NCI-H2171 treated with DMSO at 0.1 percent for 48 hours (cell line): ENCODE data around the gene QRICH2.
"Not testable (repeated sequence)": the region's sequence is repeated elsewhere in the genome, so short reads cannot be mapped to it uniquely, and the experiment has no call there.

Experiments
- DNase-seq: peaks from one replicate; lab custom pipeline; 2025; lab: John Stamatoyannopoulos, UW

QRICH2 gene

GRCh38 chr17:76331083-76331482 is 23.0 kb upstream of the QRICH2 start:
- DNase-seq = no peak

DNA sequence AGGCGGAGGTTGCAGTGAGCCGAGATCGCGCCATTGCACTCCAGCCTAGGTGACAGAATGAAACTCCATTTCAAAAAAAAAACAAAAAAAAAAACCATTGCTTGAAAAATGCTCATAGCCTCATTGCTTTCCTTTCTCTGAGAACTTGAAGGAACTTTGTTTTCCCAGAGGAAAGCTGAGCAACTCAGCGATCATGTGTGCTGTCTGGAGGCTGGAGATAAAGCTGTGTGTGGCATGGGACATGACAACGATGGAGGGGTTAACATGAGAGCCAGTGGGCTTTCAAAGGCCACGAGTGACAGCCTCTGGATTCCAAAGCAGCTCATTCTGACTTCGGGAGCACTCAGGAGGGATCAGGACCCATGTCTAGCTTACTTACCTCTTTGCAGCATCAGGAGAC is 21.6 kb upstream of the QRICH2 start:
- no peak for DNase-seq

- no peak for DNase-seq
Measured at GRCh38 chr17:76327696-76328095, 19.6 kb upstream of the QRICH2 start.

GRCh38 chr17:76326306-76326705 is 18.2 kb upstream of the QRICH2 start:
- DNase-seq = no peak

DNA sequence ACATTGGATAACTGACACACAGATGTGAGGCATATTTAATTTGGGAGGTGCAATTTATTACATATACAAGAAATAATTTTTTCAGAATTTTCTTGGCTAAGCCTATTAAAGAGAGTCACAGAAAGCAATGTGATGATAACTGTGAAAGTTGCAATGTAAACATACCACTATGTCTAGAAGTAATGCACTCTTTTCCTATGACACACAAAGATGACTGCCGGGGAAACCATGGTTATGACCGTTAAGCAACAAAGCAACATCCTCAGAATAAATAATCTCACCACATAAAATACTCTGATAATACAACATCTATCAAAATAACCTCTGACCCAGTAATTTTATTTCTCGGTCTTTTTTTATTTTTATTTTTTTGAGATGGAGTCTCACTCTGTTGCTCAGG is 10.5 kb upstream of the QRICH2 start:
- no peak for DNase-seq

DNA sequence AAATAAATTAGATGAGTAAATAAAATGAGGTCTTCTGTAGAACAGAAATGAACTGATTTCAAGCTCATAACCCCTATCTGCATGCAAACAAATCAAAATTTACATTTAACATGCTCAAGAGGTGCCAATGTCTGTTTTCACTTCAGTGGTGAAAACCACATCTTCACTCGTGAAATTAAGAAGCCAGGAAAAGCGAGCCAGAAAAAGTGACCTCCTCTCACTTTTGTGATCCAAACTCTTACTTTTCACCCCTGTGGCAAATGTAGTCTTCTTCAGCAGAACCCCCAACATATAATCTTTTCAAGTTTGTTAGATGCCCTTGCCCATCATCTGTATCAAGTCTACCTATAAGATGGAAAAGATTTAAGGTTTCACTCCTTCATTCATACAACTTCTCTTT is 9.5 kb upstream of the QRICH2 start:
- DNase-seq = no peak

- DNase-seq = no peak
Measured at GRCh38 chr17:76314392-76315227, 6.5 kb upstream of the QRICH2 start.

DNA sequence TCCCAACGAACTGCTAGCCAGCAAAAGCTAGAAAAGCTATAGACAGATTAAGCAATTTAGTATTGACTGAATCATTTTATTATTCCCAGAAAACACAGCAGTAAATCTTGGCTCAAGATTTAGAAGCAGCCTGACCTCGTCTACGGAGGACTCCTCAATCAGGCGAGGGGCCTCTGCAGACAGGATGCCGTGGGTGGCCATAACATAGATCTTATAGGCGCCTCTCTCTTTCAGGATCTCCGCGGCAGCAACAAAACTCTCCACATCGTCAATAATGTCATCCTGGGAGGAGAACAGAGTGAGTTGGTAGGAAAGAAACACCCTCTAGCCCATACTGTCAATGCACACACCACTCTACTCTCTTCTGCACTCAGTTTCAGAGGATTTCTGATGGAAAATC is 4.7 kb upstream of the QRICH2 start:
- DNase-seq = no peak

DNA sequence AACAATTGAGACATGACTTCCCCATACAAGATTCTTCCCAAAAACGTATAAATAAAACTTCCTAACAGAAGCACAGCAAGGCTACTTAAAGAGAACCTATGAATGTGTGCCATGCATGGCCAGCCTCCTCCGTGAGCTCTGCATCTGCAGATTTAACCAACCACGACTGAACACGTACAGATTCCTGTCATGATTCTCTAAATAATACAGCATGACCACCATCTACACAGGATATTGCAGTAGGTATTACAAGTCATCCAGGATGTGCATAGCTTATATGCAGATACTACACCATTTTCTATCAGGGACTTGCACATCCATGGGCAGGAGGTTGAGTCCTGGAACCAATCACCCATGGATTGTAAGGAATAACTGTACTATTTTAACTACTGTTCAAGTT is 1.4 kb upstream of the QRICH2 start:
- no peak for DNase-seq

- no peak for DNase-seq
Measured at GRCh38 chr17:76307299-76307965, 644 bp downstream of the QRICH2 start.

GRCh38 chr17:76305135-76305454 is 3.0 kb downstream of the QRICH2 start:
- not testable (repeated sequence) for DNase-seq

DNA sequence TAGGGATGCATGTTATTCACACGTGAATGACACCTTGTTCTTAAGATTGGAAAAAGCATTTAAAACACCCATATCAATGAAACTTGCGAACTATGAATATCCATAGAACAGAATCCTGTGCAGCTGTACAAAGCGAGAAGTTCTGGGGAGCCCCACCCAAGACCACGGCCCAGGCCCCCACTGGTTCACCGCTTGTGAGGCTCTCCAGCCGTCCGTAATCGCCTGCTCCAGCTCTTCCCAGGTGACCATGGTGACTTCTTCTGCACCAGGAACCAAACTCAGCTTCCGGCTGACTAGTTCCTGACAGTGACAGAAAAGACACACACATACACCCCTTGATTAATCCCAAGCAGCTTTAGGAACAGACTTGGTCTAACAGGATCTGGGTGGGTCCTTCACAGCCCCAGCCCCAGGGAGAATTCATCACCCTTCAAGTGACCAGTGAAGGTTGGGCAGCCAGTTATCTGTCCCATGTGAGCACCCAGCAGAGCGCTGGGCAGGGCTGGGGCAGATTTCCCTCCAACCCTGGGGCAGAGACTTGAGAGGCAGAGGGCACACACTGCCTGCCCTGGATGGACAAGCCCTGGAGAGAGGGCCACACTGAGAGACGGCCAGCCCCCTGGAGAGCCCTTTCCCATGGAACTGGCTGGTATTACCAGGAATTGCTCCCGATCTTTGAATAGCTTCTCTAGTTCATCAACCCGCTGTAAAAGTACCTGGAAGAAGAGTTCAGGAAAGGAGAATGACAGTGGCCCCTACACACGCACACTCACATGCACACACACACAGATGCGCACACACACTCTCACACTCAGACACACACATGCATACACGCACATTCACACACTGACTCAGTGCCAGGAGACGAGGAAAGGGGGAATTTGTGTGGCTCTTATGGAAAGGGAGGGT is 3.6 kb downstream of the QRICH2 start:
- no peak for DNase-seq

GRCh38 chr17:76297436-76297835 is 10.6 kb downstream of the QRICH2 start:
- DNase-seq = no peak

DNA sequence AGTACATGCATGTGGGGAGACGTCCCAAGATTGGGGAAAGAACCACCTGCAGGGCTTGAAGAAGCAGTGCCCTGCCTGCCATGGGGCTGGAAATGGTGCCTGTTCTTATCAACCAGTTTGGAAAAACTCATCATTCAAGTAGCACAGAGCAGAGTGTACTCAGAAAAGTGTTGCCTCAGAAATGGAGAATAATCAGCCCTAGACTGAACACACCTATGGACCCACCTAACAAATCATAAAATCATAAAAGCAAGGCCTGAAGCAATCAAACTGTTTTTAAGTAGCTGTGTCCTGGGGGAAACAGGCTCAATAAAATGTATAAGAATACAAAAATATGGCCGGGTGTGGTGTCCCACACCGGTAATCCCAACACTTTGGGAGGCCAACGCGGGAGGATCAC is 11.2 kb downstream of the QRICH2 start:
- DNase-seq = no peak

- DNase-seq = no peak
Measured at GRCh38 chr17:76296186-76296585, 11.9 kb downstream of the QRICH2 start.

DNA sequence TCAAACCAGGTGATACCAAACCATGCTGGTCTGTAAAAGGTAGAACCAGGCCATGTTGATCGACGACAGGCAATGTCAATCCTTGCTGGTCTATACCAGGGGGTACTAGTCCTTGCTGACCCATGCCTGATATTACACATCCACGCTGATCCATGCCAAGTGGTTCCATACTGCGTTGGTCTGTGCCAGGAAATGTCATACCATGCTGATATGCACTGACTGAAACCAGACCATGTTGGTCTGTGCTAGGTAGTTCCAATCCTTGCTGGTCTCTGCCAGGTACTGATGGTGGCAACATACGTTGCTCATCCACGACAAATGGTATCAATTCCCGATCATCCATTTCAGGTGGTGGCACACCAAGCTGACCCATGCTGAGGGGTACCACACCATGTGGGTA is 15.0 kb downstream of the QRICH2 start:
- DNase-seq = no peak

DNA sequence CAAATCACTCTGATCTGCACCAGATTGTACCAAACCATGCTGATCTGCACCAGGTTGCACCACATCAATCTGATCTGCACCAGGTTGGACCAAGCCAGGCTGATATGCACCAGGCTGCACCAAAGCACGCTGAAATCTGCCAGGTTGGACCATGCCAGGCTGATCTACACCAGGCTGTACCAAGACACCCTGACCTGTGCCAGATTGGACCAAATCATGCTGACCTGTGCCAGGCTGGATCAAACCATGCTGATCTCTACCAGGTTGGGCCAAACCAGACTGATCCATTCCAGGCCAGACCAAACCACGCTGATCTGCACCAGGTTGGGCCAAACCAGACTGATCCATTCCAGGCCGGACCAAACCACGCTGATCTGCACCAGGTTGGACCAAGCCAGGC is 15.5 kb downstream of the QRICH2 start:
- no peak for DNase-seq

DNA sequence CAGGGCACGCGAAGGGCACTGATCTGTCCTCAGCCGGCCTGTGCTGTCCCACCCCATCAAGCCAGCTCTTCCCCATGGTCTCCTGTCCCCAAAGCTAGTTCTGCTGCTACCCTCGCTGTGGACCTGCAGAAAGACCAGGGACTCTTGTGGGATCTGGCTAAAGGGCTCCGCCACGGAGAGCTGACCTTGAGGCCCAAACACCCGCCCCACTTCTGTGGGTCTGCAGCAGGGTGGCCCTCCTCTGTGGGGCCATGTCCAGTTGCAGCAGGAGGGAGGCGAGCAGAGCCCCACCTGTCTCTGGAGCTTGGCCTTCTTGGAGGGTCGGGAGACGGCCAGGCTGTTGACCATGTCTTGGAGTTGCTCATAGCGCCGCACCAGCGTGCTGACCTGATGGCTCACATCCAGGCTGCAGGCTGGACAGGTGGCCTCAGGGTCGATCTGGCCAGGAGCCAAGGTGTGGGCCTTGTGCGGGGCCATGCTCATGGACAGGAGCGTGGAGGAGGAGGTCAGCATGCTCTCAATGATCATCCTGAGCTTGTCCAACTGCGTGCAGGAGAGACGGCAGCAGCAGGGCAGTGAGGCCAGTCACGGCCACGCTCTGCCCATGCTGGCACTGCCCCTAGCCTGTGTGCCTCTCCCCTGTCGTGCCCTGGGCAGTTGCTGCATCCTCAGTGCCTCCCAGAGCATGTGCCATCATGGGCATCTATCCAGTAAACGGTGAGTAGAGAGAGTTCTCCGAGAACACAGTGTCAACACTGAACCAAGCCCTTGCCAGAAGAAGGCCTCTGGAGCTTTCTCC is 26.3 kb downstream of the QRICH2 start:
- no peak for DNase-seq

DNA sequence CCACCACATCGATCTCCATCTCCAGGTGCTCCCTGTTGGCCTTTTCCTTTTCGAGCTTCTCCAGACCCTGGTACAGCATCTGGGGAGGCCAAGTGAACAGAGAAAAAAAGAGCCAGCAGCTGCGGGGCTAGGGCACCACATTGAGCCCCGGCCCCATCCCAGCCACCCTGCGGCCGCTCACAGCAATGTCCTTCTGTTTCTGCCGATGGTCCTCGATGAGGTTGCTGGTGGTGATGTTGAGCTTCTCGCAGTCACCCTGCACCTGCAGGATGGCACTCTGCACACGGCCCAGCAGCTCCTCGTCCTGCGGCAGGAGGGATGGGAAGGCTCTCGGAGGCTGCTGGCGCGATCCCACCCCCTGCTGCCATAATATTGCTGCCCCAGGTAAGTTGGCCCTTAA is 27.4 kb downstream of the QRICH2 start:
- no peak for DNase-seq

- no peak for DNase-seq
Measured at GRCh38 chr17:76279742-76280287, 28.3 kb downstream of the QRICH2 start.

DNA sequence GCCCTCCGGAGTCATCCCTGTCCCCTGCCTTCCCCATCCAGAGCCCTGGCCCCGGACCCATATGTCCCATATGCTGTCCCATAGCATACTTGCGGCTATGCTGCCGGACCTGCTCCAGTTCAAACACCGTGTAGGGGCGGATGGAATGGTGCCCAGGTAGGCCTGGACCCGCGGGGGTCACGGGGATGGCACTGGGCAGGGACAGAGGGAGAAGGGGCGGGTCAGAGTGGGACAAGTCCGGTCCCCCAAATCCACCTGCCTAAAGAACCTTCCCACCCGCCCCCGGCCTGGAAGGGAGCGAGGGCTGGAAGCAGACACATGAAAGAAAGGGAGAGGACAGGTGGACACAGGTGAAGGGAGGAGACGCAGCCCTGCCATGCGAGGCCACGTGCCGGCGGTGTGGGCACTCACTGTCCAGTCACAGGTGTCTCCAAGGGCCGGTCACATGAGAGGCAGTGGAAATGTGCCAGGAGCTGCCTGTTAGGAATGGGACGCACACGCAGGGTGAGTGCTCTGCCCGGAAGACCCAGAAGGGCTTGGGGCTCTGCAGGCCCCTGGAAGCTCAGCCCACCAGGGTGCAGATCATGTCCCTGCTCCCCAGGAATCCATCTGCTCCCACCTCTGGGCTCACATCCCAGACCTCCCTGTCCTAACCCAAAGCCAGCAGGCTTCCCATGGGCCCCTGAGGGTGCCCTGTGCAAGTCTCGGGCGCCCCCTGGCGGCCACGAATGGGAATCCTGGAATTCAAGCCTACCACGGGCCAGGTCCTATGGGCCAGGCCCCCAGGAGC is 28.9 kb downstream of the QRICH2 start:
- DNase-seq = peak; percentile 70
